Measurements from ENCODE around the gene KBTBD4. TPM values are rescaled to one million over a fixed set of nuclear protein-coding genes. Genes with fewer than 3 reads are reported as not detected.
"Not testable (repeated sequence)": the region's sequence is repeated elsewhere in the genome, so short reads cannot be mapped to it uniquely, and the experiment has no call there.

Gene KBTBD4
- total RNA-seq, 1 experiment from 2014 or later, result 12.5 TPM

DNA sequence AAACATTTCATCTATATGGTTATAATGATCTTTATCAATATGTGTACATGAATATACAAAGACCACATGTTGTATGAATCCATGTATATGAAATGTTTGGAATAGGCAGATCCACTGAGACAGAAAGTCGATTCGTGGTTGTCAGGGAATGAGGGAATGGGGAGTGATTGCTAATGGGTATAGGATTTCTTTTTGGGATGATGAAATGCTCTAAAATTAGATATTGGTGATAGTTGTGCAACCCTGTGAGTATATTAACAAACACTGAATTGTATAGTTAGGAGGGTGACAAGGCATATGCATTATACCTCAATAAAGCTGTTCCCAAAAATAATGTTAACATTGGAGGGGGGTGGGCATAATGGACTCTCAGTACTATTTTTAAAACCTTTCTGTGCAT, 18.3 kb downstream of the KBTBD4 start:
- Mint-ChIP-seq H3K36me3 (ENCODE audit: insufficient read depth, unreplicated experiment) (peaks cover 8% of the 10 kb centered on the region), H3K27ac (ENCODE audit: unreplicated experiment) (no peak overlapping the region), H3K9me3 (ENCODE audit: unreplicated experiment) (no peaks in the 10 kb centered on the region), H3K4me3 (ENCODE audit: unreplicated experiment) (no peak overlapping the region), H3K4me1 (ENCODE audit: low read depth, unreplicated experiment) (no peaks in the 10 kb centered on the region), H3K27me3 (ENCODE audit: insufficient read depth, unreplicated experiment) (no peaks in the 10 kb centered on the region)
- TF ChIP-seq, protein P1, sequence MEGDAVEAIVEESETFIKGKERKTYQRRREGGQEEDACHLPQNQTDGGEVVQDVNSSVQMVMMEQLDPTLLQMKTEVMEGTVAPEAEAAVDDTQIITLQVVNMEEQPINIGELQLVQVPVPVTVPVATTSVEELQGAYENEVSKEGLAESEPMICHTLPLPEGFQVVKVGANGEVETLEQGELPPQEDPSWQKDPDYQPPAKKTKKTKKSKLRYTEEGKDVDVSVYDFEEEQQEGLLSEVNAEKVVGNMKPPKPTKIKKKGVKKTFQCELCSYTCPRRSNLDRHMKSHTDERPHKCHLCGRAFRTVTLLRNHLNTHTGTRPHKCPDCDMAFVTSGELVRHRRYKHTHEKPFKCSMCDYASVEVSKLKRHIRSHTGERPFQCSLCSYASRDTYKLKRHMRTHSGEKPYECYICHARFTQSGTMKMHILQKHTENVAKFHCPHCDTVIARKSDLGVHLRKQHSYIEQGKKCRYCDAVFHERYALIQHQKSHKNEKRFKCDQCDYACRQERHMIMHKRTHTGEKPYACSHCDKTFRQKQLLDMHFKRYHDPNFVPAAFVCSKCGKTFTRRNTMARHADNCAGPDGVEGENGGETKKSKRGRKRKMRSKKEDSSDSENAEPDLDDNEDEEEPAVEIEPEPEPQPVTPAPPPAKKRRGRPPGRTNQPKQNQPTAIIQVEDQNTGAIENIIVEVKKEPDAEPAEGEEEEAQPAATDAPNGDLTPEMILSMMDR (IDR thresholded peaks at IDR 0.05; ENCODE audit: insufficient read depth in 1 of 2, low read depth in 1 of 2, low read length in 1 of 2, severe bottlenecking in 1 of 2, unreplicated experiment in 1 of 2), result no peak
- ChIA-PET CTCF (no interaction called here), POLR2A (no interaction called here)
- BruUV-seq (replicated peaks), result no TSS peak
- no peaks in the 10 kb centered on the region for H3K9me3 ChIP-seq
- H3K27me3 ChIP-seq (replicated peaks; ENCODE audit: control insufficient read depth, insufficient read depth, low read length), result no peaks in the 10 kb centered on the region
- DNase-seq, result no peak
- H3K4me1 ChIP-seq, result no peaks in the 10 kb centered on the region; the same call in 1 of the 2 replicates
- H3K4me3 ChIP-seq (ENCODE audit: low read depth, low read length), result no peak overlapping the region
- no peaks in the 10 kb centered on the region for H3K36me3 ChIP-seq (ENCODE audit: control insufficient read depth, insufficient read depth, low read length)
- intact Hi-C loops (cut with micrococcal nuclease; ENCODE audit: unreplicated experiment), result no loop called here

DNA sequence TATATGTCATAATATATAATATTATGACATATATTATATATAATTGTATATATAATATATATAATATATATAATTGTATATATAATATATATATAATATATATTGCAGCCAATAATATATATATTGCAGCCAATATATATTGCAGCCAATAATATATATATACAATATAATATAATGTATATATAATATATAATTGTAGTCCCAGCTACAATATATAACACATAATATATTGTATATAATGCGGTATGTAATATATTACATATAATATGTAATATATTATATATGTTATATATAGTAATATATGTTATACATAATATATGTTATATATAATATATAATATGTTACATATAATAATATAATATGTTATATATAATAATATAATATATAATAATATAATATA, 20.1 kb downstream of the KBTBD4 start:
- no peak overlapping the region for H3K4me3 Mint-ChIP-seq (ENCODE audit: unreplicated experiment)

DNA sequence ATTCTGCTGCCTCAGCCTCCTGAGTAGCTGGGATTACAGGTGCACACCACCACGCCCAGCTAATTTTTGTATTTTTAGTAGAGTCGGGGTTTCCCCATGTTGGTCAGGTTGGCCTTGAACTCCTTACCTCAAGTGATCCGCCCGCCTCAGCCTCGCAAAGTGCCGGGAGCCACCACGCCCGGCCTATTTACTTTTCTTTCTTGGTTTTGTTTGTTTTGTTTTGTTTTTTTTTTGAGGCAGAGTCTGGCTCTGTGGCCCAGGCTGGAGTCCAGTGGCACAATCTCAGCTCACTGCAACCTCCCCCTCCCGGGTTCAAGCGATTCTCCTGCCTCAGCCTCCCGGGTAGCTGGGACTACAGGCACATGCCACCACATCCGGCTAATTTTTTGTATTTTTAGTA, 21.8 kb downstream of the KBTBD4 start:
- H3K27ac Mint-ChIP-seq (ENCODE audit: unreplicated experiment); DNase-seq; H3K36me3 Mint-ChIP-seq (ENCODE audit: insufficient read depth, unreplicated experiment); H3K36me3 ChIP-seq (ENCODE audit: control insufficient read depth, insufficient read depth, low read length); H3K27me3 ChIP-seq (replicated peaks; ENCODE audit: control insufficient read depth, insufficient read depth, low read length); POLR2A ChIA-PET; H3K4me3 ChIP-seq (ENCODE audit: low read depth, low read length); H3K4me1 ChIP-seq; H3K4me1 Mint-ChIP-seq (ENCODE audit: low read depth, unreplicated experiment); H3K9me3 Mint-ChIP-seq (ENCODE audit: unreplicated experiment); H3K9me3 ChIP-seq; CTCF ChIA-PET; BruUV-seq (replicated peaks); H3K27me3 Mint-ChIP-seq (ENCODE audit: insufficient read depth, unreplicated experiment); H3K4me3 Mint-ChIP-seq (ENCODE audit: unreplicated experiment): not testable (repeated sequence)
- intact Hi-C loops (cut with micrococcal nuclease; ENCODE audit: unreplicated experiment), result loop anchor here (10.0 kb wide), 1 partner anchor 72 kb away; no protein-coding TSS in a partner anchor

More for the DNA sequence above, 20.1 kb downstream of the KBTBD4 start:
- Mint-ChIP-seq H3K27ac (ENCODE audit: unreplicated experiment) (no peak overlapping the region), H3K9me3 (ENCODE audit: unreplicated experiment) (no peaks in the 10 kb centered on the region), H3K4me1 (ENCODE audit: low read depth, unreplicated experiment) (no peaks in the 10 kb centered on the region), H3K36me3 (ENCODE audit: insufficient read depth, unreplicated experiment) (no peaks in the 10 kb centered on the region), H3K27me3 (ENCODE audit: insufficient read depth, unreplicated experiment) (no peaks in the 10 kb centered on the region)
- Histone ChIP-seq H3K27me3 (replicated peaks; ENCODE audit: control insufficient read depth, insufficient read depth, low read length) (no peaks in the 10 kb centered on the region), H3K9me3 (no peaks in the 10 kb centered on the region), H3K36me3 (ENCODE audit: control insufficient read depth, insufficient read depth, low read length) (no peaks in the 10 kb centered on the region), H3K4me1 (no peaks in the 10 kb centered on the region), H3K4me3 (ENCODE audit: low read depth, low read length) (no peak overlapping the region)
- intact Hi-C loops (cut with micrococcal nuclease; ENCODE audit: unreplicated experiment), result loop anchor here (10.0 kb wide), 1 partner anchor 74 kb away; no protein-coding TSS in a partner anchor
- CTCF ChIA-PET, result no interaction called here
- DNase-seq, result no peak
- TF ChIP-seq, protein P1 (IDR thresholded peaks at IDR 0.05; ENCODE audit: insufficient read depth in 1 of 2, low read depth in 1 of 2, low read length in 1 of 2, severe bottlenecking in 1 of 2, unreplicated experiment in 1 of 2), result no peak
- BruUV-seq (replicated peaks), result no TSS peak
- POLR2A ChIA-PET, result no interaction called here

DNA sequence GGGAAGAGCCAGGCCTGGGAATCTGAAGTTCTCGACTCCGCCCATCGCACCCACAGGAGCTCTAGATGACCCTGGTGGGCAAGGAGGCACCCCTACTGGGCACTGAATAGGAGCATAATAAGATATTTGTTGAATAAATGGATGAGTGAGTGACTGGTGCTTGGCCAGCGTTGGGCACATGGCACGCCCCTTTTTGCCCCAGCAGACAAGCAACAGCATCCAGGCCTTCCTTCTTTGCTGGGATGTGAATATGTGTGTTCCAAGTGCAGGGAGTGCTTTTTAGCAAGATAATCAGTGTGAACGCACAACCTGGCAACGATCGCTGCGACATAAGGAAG, 25.4 kb downstream of the KBTBD4 start:
- TF ChIP-seq, protein P1 (IDR thresholded peaks at IDR 0.05; ENCODE audit: insufficient read depth in 1 of 2, low read depth in 1 of 2, low read length in 1 of 2, severe bottlenecking in 1 of 2, unreplicated experiment in 1 of 2), result no peak
- intact Hi-C loops (cut with micrococcal nuclease; ENCODE audit: unreplicated experiment), result loop anchor here (1.0 to 10.0 kb wide), 4 partner anchors 12 to 69 kb away; partner anchors contain the start of genes NDUFS3 and PTPMT1
- H3K9me3 Mint-ChIP-seq (ENCODE audit: unreplicated experiment), result no peaks in the 10 kb centered on the region
- DNase-seq, result no peak
- Histone ChIP-seq H3K27me3 (replicated peaks; ENCODE audit: control insufficient read depth, insufficient read depth, low read length) (no peaks in the 10 kb centered on the region), H3K4me1 (peaks cover 6% of the 10 kb centered on the region; the same call in 1 of the 2 replicates), H3K36me3 (ENCODE audit: control insufficient read depth, insufficient read depth, low read length) (no peaks in the 10 kb centered on the region), H3K9me3 (no peaks in the 10 kb centered on the region), H3K4me3 (ENCODE audit: low read depth, low read length) (peak overlapping the region; percentile 96)
- ChIA-PET CTCF (interaction anchor here (0.6 to 1.0 kb wide), 13 partner anchors 10 to 853 kb away, joined by 3 to 16 read pairs (median 4); partner anchors contain the start of genes KBTBD4, NDUFS3 and PTPMT1), POLR2A (interaction anchor here (0.6 to 0.7 kb wide), 2 partner anchors 21 to 146 kb away, joined by 4 read pairs; no protein-coding TSS in a partner anchor)
- H3K27ac Mint-ChIP-seq (ENCODE audit: unreplicated experiment), result peak overlapping the region; percentile 65
- peaks cover 8% of the 10 kb centered on the region for H3K4me1 Mint-ChIP-seq (ENCODE audit: low read depth, unreplicated experiment)
- H3K27me3 Mint-ChIP-seq (ENCODE audit: insufficient read depth, unreplicated experiment), result no peaks in the 10 kb centered on the region
- H3K36me3 Mint-ChIP-seq (ENCODE audit: insufficient read depth, unreplicated experiment), result peaks cover 32% of the 10 kb centered on the region
- BruUV-seq (replicated peaks), result no TSS peak
- H3K4me3 Mint-ChIP-seq (ENCODE audit: unreplicated experiment), result peak overlapping the region; percentile 94

All from Caco-2 (cell line).